ENCODE data around the gene PLK3. TPM values are rescaled to one million over a fixed set of nuclear protein-coding genes. Genes with fewer than 3 reads are reported as not detected.
A peak's percentile ranks its signal among the peaks of the same experiment; 100 is the strongest.

Gene PLK3
- total and polyA plus RNA-seq, 7 experiments from 2014 or later = 30.5 to 456 (median 118) TPM

GRCh38 chr1:44806704-44807363 is 6.7 kb downstream of the PLK3 start, which contains the start of gene DYNLT4:
Gene DYNLT4 (minus strand): TSS chr1:44807351. CDS start chr1:44806668, 683 bp downstream.
- no peak for ATAC-seq
- ChIA-PET CTCF (interaction anchor here (0.6 to 3.2 kb wide), 5 partner anchors 9 to 79 kb away, joined by 3 to 34 read pairs (median 4); no protein-coding TSS in a partner anchor), POLR2A (interaction anchor here (0.6 to 18.7 kb wide), 11 partner anchors 8 to 497 kb away, joined by 3 to 709 read pairs (median 11); partner anchors contain the start of genes BEST4, HECTD3, RPS8 and UROD)
- Mint-ChIP-seq H3K27me3 (peaks cover 0 to 3% (median 0%) of the 10 kb centered on the region in 5 donors), H3K9me3 (peaks cover 0 to 7% (median 0%) of the 10 kb centered on the region in 11 donors), H3K4me1 (peaks cover 52 to 85% (median 78%) of the 10 kb centered on the region in 7 donors), H3K4me3 (peak within 1 kb of the TSS; percentile 63 to 90 (median 80)), H3K36me3 (peaks cover 9 to 45% (median 29%) of the 10 kb centered on the region in 5 donors), H3K27ac (peak within 1 kb of the TSS; percentile 98 to 100 (median 99))
- Histone ChIP-seq H3K4me1 (ENCODE audit: control insufficient read depth in 2 of 2, insufficient read depth in 2 of 2, low read length in 2 of 2) (peaks cover 70 to 72% of the 10 kb centered on the region in 2 donors), H3K36me3 (ENCODE audit: control insufficient read depth in 2 of 3, insufficient read depth in 3 of 3, low read length in 3 of 3) (peaks cover 14 to 42% (median 18%) of the 10 kb centered on the region in 3 experiments), H3K9me3 (ENCODE audit: control insufficient read depth in 2 of 3, low read length in 3 of 3) (no peaks in the 10 kb centered on the region), H3K4me3 (ENCODE audit: low read length) (peak within 1 kb of the TSS; percentile 48), H3K27me3 (ENCODE audit: control insufficient read depth in 2 of 2, insufficient read depth in 2 of 2, low read length in 2 of 2) (no peaks in the 10 kb centered on the region), H3K27ac (ENCODE audit: low read depth, low read length) (peak within 1 kb of the TSS; percentile 91)
- intact Hi-C loops (cut with micrococcal nuclease) = loop anchor here (5.0 to 10.0 kb wide), 3 partner anchors 398 to 775 kb away; partner anchors contain the start of genes TESK2 (in 2 of the 2), NASP (in 1 of the 2) and ZSWIM5 (in 1 of the 2)
- DNase-seq = no peak

GRCh38 chr1:44807364-44808062 is 7.3 kb downstream of the PLK3 start:
- Histone ChIP-seq H3K9me3 (ENCODE audit: control insufficient read depth in 2 of 3, low read length in 3 of 3) (no peaks in the 10 kb centered on the region), H3K4me1 (ENCODE audit: control insufficient read depth in 2 of 2, insufficient read depth in 2 of 2, low read length in 2 of 2) (peaks cover 66% of the 10 kb centered on the region in 2 donors), H3K4me3 (ENCODE audit: low read length) (peak overlapping the region; percentile 48), H3K36me3 (ENCODE audit: control insufficient read depth in 2 of 3, insufficient read depth in 3 of 3, low read length in 3 of 3) (peaks cover 13 to 41% (median 18%) of the 10 kb centered on the region in 3 experiments), H3K27me3 (ENCODE audit: control insufficient read depth in 2 of 2, insufficient read depth in 2 of 2, low read length in 2 of 2) (no peaks in the 10 kb centered on the region), H3K27ac (ENCODE audit: low read depth, low read length) (peak overlapping the region; percentile 91)
- H3K4me1 Mint-ChIP-seq = peaks cover 54 to 84% (median 77%) of the 10 kb centered on the region in 7 donors
- peaks cover 0 to 3% (median 0%) of the 10 kb centered on the region in 5 donors for H3K27me3 Mint-ChIP-seq
- POLR2A ChIA-PET = interaction anchor here (0.6 to 18.7 kb wide), 18 partner anchors 7 to 776 kb away, joined by 3 to 709 read pairs (median 6); partner anchors contain the start of genes BEST4, CCDC163, EIF2B3 and HECTD3
- CTCF ChIA-PET = interaction anchor here (0.6 to 3.4 kb wide), 6 partner anchors 7 to 80 kb away, joined by 3 to 34 read pairs (median 4); partner anchors contain the start of gene PLK3
- H3K36me3 Mint-ChIP-seq = peaks cover 5 to 40% (median 25%) of the 10 kb centered on the region in 5 donors
- ATAC-seq (peak; percentile 68), DNase-seq (peak; percentile 78 to 96 (median 95))
- H3K9me3 Mint-ChIP-seq = peaks cover 0 to 7% (median 0%) of the 10 kb centered on the region in 11 donors
- intact Hi-C loops (cut with micrococcal nuclease) = loop anchor here (2.0 to 10.0 kb wide), 4 partner anchors 77 to 775 kb away; partner anchors contain the start of genes TESK2 (in 2 of the 2), NASP (in 1 of the 2), RNU5D-1 (in 1 of the 2) and ZSWIM5 (in 1 of the 2)
- H3K4me3 Mint-ChIP-seq = peak overlapping the region; percentile 63 to 90 (median 80)
- peak overlapping the region; percentile 98 to 100 (median 99) for H3K27ac Mint-ChIP-seq

GRCh38 chr1:44808063-44808937 is 8.1 kb downstream of the PLK3 start, which contains the start of gene BTBD19:
Gene BTBD19 (plus strand): TSS chr1:44808523. CDS start chr1:44808821, 298 bp downstream.
- H3K36me3 ChIP-seq (ENCODE audit: control insufficient read depth in 2 of 3, insufficient read depth in 3 of 3, low read length in 3 of 3) = peaks cover 9 to 33% (median 12%) of the 10 kb centered on the region in 3 experiments
- no peaks in the 10 kb centered on the region for H3K9me3 ChIP-seq (ENCODE audit: control insufficient read depth in 2 of 3, low read length in 3 of 3)
- peak within 1 kb of the TSS; percentile 98 to 100 (median 99) for H3K27ac Mint-ChIP-seq
- H3K4me1 Mint-ChIP-seq = peaks cover 47 to 78% (median 72%) of the 10 kb centered on the region in 7 donors
- peak within 1 kb of the TSS; percentile 91 for H3K27ac ChIP-seq (ENCODE audit: low read depth, low read length)
- peaks cover 0 to 7% (median 0%) of the 10 kb centered on the region in 11 donors for H3K9me3 Mint-ChIP-seq
- H3K36me3 Mint-ChIP-seq = peaks cover 1 to 32% (median 21%) of the 10 kb centered on the region in 5 donors
- ATAC-seq = peak; percentile 22
- ChIA-PET POLR2A (interaction anchor here (0.6 to 18.7 kb wide), 23 partner anchors 8 to 775 kb away, joined by 3 to 709 read pairs (median 5); partner anchors contain the start of genes BEST4, CCDC163, EIF2B3 and HECTD3), CTCF (interaction anchor here (0.9 to 3.4 kb wide), 8 partner anchors 8 to 77 kb away, joined by 3 to 34 read pairs (median 4); partner anchors contain the start of genes PLK3 and RNU5D-1)
- H3K4me1 ChIP-seq (ENCODE audit: control insufficient read depth in 2 of 2, insufficient read depth in 2 of 2, low read length in 2 of 2) = peaks cover 58 to 61% of the 10 kb centered on the region in 2 donors
- intact Hi-C loops (cut with micrococcal nuclease) = loop anchor here (2.0 to 10.0 kb wide), 4 partner anchors 77 to 774 kb away; partner anchors contain the start of genes TESK2 (in 2 of the 2), NASP (in 1 of the 2), RNU5D-1 (in 1 of the 2) and ZSWIM5 (in 1 of the 2)
- H3K4me3 ChIP-seq (ENCODE audit: low read length) = peak within 1 kb of the TSS; percentile 48
- DNase-seq = peak in 4 of 9 donors; percentile 12 to 86 (median 33)
- H3K4me3 Mint-ChIP-seq = peak within 1 kb of the TSS; percentile 67 to 90 (median 82)
- H3K27me3 Mint-ChIP-seq = peaks cover 0 to 3% (median 0%) of the 10 kb centered on the region in 5 donors
- H3K27me3 ChIP-seq (ENCODE audit: control insufficient read depth in 2 of 2, insufficient read depth in 2 of 2, low read length in 2 of 2) = no peaks in the 10 kb centered on the region

- peaks cover 0 to 33% (median 16%) of the 10 kb centered on the region in 5 donors for H3K36me3 Mint-ChIP-seq
- H3K9me3 Mint-ChIP-seq = peaks cover 0 to 10% (median 0%) of the 10 kb centered on the region in 11 donors
- peak overlapping the region; percentile 98 to 100 (median 99) for H3K27ac Mint-ChIP-seq
- CTCF ChIA-PET = interaction anchor here (0.6 to 3.4 kb wide), 12 partner anchors 9 to 202 kb away, joined by 3 to 34 read pairs (median 3); partner anchors contain the start of genes EIF2B3, HECTD3, PLK3 and RNU5D-1
- Histone ChIP-seq H3K27me3 (ENCODE audit: control insufficient read depth in 2 of 2, insufficient read depth in 2 of 2, low read length in 2 of 2) (no peaks in the 10 kb centered on the region), H3K27ac (ENCODE audit: low read depth, low read length) (peak overlapping the region; percentile 91), H3K9me3 (ENCODE audit: control insufficient read depth in 2 of 3, low read length in 3 of 3) (no peaks in the 10 kb centered on the region), H3K4me3 (ENCODE audit: low read length) (peak overlapping the region; percentile 48), H3K4me1 (ENCODE audit: control insufficient read depth in 2 of 2, insufficient read depth in 2 of 2, low read length in 2 of 2) (peaks cover 59 to 64% of the 10 kb centered on the region in 2 donors), H3K36me3 (ENCODE audit: control insufficient read depth in 2 of 3, insufficient read depth in 3 of 3, low read length in 3 of 3) (peaks cover 3 to 24% (median 9%) of the 10 kb centered on the region in 3 experiments)
- ATAC-seq (peak; percentile 65), DNase-seq (peak in 8 of 9 donors; percentile 84 to 95 (median 92))
- peaks cover 49 to 77% (median 72%) of the 10 kb centered on the region in 7 donors for H3K4me1 Mint-ChIP-seq
- POLR2A ChIA-PET = interaction anchor here (0.7 to 18.7 kb wide), 25 partner anchors 9 to 774 kb away, joined by 3 to 709 read pairs (median 5); partner anchors contain the start of genes BEST4, CCDC163, EIF2B3 and HECTD3
- peak overlapping the region; percentile 48 to 90 (median 82) for H3K4me3 Mint-ChIP-seq
- peaks cover 0 to 3% (median 0%) of the 10 kb centered on the region in 5 donors for H3K27me3 Mint-ChIP-seq
- intact Hi-C loops (cut with micrococcal nuclease) = loop anchor here (1.0 to 10.0 kb wide), 6 partner anchors 8 to 773 kb away; partner anchors contain the start of genes TESK2 (in 2 of the 2), NASP (in 1 of the 2), RNU5D-1 (in 1 of the 2) and ZSWIM5 (in 1 of the 2)
Observed at GRCh38 chr1:44808938-44809917, 9.1 kb downstream of the PLK3 start.

Measured in naive thymus-derived CD4-positive, alpha-beta T cell (primary cell).